ENCODE data around the gene TSC22D1. TPM values are rescaled to one million over a fixed set of nuclear protein-coding genes. Genes with fewer than 3 reads are reported as not detected.

Gene TSC22D1
- total and polyA plus RNA-seq, 2 donors = 191 to 263 TPM

DNA sequence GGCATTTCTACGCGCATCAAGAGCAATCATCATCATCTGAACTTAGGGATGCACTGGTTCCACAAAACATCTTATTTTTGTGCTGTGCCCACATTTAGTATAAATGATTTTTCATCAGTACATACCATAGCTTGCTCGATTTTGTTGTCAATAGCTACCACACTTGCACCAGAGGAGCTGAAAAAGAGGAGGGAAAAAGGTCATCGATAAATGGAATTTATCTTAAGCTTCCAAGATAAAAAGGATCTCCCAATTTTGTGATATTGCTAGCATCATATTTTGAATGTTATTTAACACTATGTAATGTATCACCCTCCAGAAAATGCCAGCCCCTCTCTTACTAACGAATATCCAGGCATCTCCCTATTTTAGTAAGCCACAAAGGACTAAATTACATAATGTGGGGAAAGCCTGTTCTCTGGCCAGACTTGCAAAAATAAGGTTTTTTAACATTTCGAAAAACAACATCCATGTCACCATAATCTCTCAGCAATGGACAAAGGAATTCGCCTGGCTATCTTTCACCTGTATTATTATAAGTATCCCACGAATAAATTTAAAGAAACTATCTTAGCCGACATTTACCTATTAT, 140.1 kb downstream of the TSC22D1 start:
- no peaks in the 10 kb centered on the region for H3K9me3 ChIP-seq (ENCODE audit: control insufficient read depth in 2 of 2, insufficient read depth in 1 of 2, low read length in 1 of 2)
- under 1% methylated on average over 9 of the region's 9 CpGs for WGBS
- no peak for DNase-seq (ENCODE audit: low read depth in 6 of 9, low spot score in 9 of 9)
- no peaks in the 10 kb centered on the region for H3K27me3 ChIP-seq (ENCODE audit: control insufficient read depth in 2 of 2, insufficient read depth in 1 of 2, low read length in 1 of 2)
- peaks cover 10 to 28% of the 10 kb centered on the region in 2 donors for H3K4me1 ChIP-seq (ENCODE audit: control insufficient read depth in 2 of 2, insufficient read depth in 2 of 2, low read length in 2 of 2)
- H3K27ac ChIP-seq (ENCODE audit: low read depth in 1 of 2, low read length in 1 of 2) = peak overlapping the region; percentile 95 to 99
- H3K4me3 ChIP-seq (ENCODE audit: low read length in 2 of 2) = peak overlapping the region; percentile 89 to 95
- H3K36me3 ChIP-seq (ENCODE audit: control insufficient read depth in 2 of 2, insufficient read depth in 2 of 2, low read length in 1 of 2) = peaks cover 7 to 25% of the 10 kb centered on the region in 2 donors

DNA sequence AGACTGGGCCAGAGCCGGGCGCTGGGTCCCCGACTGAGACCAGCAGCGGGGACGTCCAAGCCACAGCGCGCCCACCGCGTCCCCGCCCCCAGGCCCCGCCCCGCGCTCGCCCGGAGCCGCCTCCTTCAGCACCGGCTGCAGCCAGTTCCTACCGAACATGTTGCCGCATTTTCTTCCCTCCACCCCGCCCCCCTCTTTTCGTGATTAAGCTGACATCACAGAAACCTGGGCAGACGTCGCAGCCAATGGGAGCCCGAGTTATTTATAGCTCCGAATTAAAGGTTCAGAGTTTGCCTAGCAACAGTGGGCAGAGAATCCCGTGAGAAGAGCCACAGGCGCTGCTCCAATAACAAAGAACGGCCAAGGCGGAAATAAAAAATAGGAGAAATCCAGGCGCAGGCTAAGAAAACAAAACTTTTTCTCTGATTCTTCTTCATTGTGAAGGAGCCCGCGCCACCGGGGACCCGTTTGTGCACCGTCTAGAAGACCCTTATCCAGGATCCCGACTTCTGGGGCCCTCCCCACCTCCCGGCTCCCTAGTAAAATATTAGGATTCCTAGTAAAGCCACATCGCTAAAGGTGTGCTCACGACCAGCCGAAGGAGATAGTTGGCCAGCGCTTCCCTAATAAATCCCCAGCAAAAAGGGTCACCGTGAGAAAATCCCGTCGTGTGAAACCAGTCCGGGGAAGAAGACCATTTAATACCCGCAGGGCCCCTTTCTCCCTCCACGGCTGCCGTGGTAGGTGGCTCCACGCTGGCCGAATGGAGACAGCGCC, 140.8 kb downstream of the TSC22D1 start:
- Histone ChIP-seq H3K4me1 (ENCODE audit: control insufficient read depth in 2 of 2, insufficient read depth in 2 of 2, low read length in 2 of 2) (peaks cover 10 to 28% of the 10 kb centered on the region in 2 donors), H3K36me3 (ENCODE audit: control insufficient read depth in 2 of 2, insufficient read depth in 2 of 2, low read length in 1 of 2) (peaks cover 7 to 25% of the 10 kb centered on the region in 2 donors), H3K27me3 (ENCODE audit: control insufficient read depth in 2 of 2, insufficient read depth in 1 of 2, low read length in 1 of 2) (no peaks in the 10 kb centered on the region), H3K9me3 (ENCODE audit: control insufficient read depth in 2 of 2, insufficient read depth in 1 of 2, low read length in 1 of 2) (no peaks in the 10 kb centered on the region), H3K4me3 (ENCODE audit: low read length in 2 of 2) (peak overlapping the region; percentile 89 to 95), H3K27ac (ENCODE audit: low read depth in 1 of 2, low read length in 1 of 2) (peak overlapping the region; percentile 95 to 99)
- under 1% methylated on average over 51 of the region's 51 CpGs for WGBS
- DNase-seq (ENCODE audit: low read depth in 6 of 9, low spot score in 9 of 9) = peak; percentile 96 to 100 (median 99)

DNA sequence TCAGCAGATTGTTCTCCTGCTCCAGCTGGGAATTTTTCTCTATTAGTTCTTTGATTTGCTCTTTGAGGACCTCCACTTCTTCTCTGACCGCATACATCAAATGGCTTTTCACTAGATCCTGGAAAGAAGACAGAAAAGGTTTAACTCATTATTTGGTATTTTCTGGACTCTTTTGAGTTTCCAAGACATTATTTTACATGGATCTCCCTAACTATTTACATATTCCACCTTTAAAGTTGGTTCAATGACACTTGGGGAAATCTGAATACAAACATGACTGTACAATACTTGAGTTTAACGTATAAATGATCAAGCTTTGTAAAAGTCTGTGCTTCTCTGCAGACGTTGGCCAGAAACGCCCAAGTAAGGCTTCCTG, 141.4 kb downstream of the TSC22D1 start:
- H3K4me1 ChIP-seq (ENCODE audit: control insufficient read depth in 2 of 2, insufficient read depth in 2 of 2, low read length in 2 of 2) = peaks cover 10 to 28% of the 10 kb centered on the region in 2 donors
- no peaks in the 10 kb centered on the region for H3K27me3 ChIP-seq (ENCODE audit: control insufficient read depth in 2 of 2, insufficient read depth in 1 of 2, low read length in 1 of 2)
- H3K9me3 ChIP-seq (ENCODE audit: control insufficient read depth in 2 of 2, insufficient read depth in 1 of 2, low read length in 1 of 2) = no peaks in the 10 kb centered on the region
- 24% methylated on average over 4 of the region's 4 CpGs for WGBS
- H3K27ac ChIP-seq (ENCODE audit: low read depth in 1 of 2, low read length in 1 of 2) = peak overlapping the region; percentile 77 to 99
- H3K4me3 ChIP-seq (ENCODE audit: low read length in 2 of 2) = peak overlapping the region; percentile 89 to 95
- peaks cover 7 to 25% of the 10 kb centered on the region in 2 donors for H3K36me3 ChIP-seq (ENCODE audit: control insufficient read depth in 2 of 2, insufficient read depth in 2 of 2, low read length in 1 of 2)
- peak in 1 of 9 donors; percentile 14 for DNase-seq (ENCODE audit: low read depth in 6 of 9, low spot score in 9 of 9)

DNA sequence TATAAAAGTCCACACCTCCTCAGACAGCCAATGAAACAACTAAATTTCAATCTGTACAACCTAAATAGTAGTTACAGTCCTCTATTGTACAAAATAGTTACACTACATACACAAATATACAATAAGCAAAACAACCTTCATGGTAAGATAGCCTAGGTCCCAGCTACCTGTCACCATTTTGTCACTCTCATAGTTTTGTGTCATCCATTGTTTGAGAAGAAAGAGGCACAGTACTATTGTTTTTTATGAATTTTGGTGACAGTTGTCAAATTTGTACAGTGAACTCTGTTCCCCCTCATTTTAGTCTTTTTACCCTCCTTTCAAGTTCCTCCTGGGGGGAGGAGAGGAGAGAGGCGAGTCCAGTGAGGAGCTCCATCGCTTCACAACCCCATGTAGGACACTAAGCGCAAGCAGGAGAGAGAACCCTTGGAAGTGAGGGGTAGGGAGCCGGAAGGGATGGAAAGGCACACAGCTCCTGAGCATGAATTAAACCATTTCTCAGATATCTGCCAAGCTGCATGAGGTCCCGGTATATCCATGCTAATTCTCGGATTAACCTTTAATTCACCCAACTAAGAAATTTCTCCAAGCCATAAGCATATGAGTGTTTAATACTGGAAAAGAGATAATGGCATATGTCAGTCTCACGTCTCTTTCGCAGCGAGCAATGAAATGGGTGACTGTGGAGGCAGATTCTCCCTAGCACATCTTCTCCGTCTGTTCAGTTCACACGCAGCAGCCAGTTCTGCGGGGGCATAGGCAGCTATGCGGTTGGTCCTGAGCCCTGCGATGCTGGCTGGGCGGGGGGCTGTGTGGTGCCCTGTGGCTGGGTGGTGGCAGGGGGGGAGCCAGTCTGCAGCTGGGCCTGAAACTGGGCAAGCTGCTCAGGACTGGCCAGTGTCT, 142.0 kb downstream of the TSC22D1 start:
- 95% methylated on average over 15 of the region's 15 CpGs for WGBS
- peak in 2 of 9 donors; percentile 24 to 49 for DNase-seq (ENCODE audit: low read depth in 6 of 9, low spot score in 9 of 9)

DNA sequence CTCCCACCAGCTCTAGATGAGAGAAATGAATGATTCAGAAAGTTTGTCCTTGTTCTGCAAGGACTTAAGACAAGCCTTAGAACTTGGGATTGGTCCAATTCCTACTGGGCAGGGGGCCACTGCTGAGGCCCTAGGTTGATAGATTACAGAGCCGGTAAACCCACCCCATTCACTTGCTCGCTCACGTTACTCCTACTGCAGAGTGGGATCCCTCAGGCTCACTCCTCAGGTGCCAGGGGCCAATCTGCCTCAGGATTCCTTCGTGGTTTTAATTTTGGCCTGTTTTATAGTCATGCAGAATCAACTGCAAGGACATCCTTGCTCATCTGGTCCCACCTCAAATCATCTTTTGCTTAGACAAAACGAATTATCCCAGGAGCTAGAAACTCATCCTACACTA, 143.5 kb downstream of the TSC22D1 start:
- peaks cover 7 to 25% of the 10 kb centered on the region in 2 donors for H3K36me3 ChIP-seq (ENCODE audit: control insufficient read depth in 2 of 2, insufficient read depth in 2 of 2, low read length in 1 of 2)
- H3K4me1 ChIP-seq (ENCODE audit: control insufficient read depth in 2 of 2, insufficient read depth in 2 of 2, low read length in 2 of 2) = peaks cover 10 to 26% of the 10 kb centered on the region in 2 donors
- DNase-seq (ENCODE audit: low read depth in 6 of 9, low spot score in 9 of 9) = peak in 1 of 9 donors; percentile 12
- WGBS = 97% methylated on average over 5 of the region's 5 CpGs
- peak overlapping the region in 1 of 2 donors; percentile 99 for H3K27ac ChIP-seq (ENCODE audit: low read depth in 1 of 2, low read length in 1 of 2)
- no peak overlapping the region for H3K4me3 ChIP-seq (ENCODE audit: low read length in 2 of 2)
- H3K27me3 ChIP-seq (ENCODE audit: control insufficient read depth in 2 of 2, insufficient read depth in 1 of 2, low read length in 1 of 2) = no peaks in the 10 kb centered on the region
- H3K9me3 ChIP-seq (ENCODE audit: control insufficient read depth in 2 of 2, insufficient read depth in 1 of 2, low read length in 1 of 2) = no peaks in the 10 kb centered on the region

More for the DNA sequence above, 142.0 kb downstream of the TSC22D1 start:
- Histone ChIP-seq H3K4me1 (ENCODE audit: control insufficient read depth in 2 of 2, insufficient read depth in 2 of 2, low read length in 2 of 2) (peaks cover 10 to 28% of the 10 kb centered on the region in 2 donors), H3K36me3 (ENCODE audit: control insufficient read depth in 2 of 2, insufficient read depth in 2 of 2, low read length in 1 of 2) (peaks cover 7 to 25% of the 10 kb centered on the region in 2 donors), H3K27ac (ENCODE audit: low read depth in 1 of 2, low read length in 1 of 2) (peak overlapping the region; percentile 77 to 99), H3K9me3 (ENCODE audit: control insufficient read depth in 2 of 2, insufficient read depth in 1 of 2, low read length in 1 of 2) (no peaks in the 10 kb centered on the region), H3K27me3 (ENCODE audit: control insufficient read depth in 2 of 2, insufficient read depth in 1 of 2, low read length in 1 of 2) (no peaks in the 10 kb centered on the region), H3K4me3 (ENCODE audit: low read length in 2 of 2) (peak overlapping the region; percentile 89 to 95)

DNA sequence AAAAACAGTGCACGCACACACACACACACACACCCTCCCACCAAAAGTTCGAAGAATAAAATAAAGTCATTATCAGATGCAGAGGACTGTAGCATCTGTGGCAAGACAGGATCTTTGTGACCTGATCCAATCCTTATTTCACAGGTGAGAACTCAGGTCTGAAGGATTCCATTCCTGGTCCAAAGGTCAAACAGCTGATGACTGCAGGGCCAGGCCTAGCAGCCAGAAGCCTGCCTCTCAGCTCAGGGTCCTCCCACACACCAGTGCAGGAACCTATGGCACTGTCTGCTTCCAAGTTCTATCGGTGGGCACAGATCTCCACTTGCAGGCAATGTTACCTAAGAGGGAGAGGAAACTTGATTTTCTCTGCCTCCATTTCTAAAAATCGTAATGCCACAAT, 145.0 kb downstream of the TSC22D1 start:
- Histone ChIP-seq H3K27me3 (ENCODE audit: control insufficient read depth in 2 of 2, insufficient read depth in 1 of 2, low read length in 1 of 2) (no peaks in the 10 kb centered on the region), H3K9me3 (ENCODE audit: control insufficient read depth in 2 of 2, insufficient read depth in 1 of 2, low read length in 1 of 2) (no peaks in the 10 kb centered on the region), H3K4me1 (ENCODE audit: control insufficient read depth in 2 of 2, insufficient read depth in 2 of 2, low read length in 2 of 2) (peaks cover 8 to 19% of the 10 kb centered on the region in 2 donors), H3K27ac (ENCODE audit: low read depth in 1 of 2, low read length in 1 of 2) (no peak overlapping the region), H3K4me3 (ENCODE audit: low read length in 2 of 2) (no peak overlapping the region), H3K36me3 (ENCODE audit: control insufficient read depth in 2 of 2, insufficient read depth in 2 of 2, low read length in 1 of 2) (peaks cover 7 to 25% of the 10 kb centered on the region in 2 donors)
- WGBS = 95% methylated on average over 4 of the region's 4 CpGs
- DNase-seq (ENCODE audit: low read depth in 6 of 9, low spot score in 9 of 9) = no peak

DNA sequence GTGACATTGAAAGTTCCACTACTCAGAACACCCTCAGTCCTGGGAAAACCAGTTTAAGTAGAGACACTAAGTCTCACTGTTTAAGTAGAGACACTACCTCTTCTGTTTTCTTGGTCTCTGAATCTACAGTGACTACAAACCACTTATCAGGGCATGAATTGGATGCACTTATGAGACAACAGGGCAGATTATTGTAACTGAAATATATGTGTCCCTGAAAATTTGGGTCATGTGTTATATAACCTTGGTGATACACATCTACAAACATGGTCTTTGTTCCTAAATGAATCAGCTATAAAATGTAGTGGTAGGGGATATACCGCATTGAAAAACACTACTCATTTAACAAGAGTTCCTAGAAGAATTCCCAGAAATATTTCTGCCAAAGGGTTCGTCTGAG, 146.8 kb downstream of the TSC22D1 start:
- H3K27me3 ChIP-seq (ENCODE audit: control insufficient read depth in 2 of 2, insufficient read depth in 1 of 2, low read length in 1 of 2) = no peaks in the 10 kb centered on the region
- no peak overlapping the region for H3K27ac ChIP-seq (ENCODE audit: low read depth in 1 of 2, low read length in 1 of 2)
- H3K4me1 ChIP-seq (ENCODE audit: control insufficient read depth in 2 of 2, insufficient read depth in 2 of 2, low read length in 2 of 2) = peaks cover 4 to 21% of the 10 kb centered on the region in 2 donors
- DNase-seq (ENCODE audit: low read depth in 6 of 9, low spot score in 9 of 9) = no peak
- WGBS = 95% methylated on average over 2 of the region's 2 CpGs
- no peak overlapping the region for H3K4me3 ChIP-seq (ENCODE audit: low read length in 2 of 2)
- H3K9me3 ChIP-seq (ENCODE audit: control insufficient read depth in 2 of 2, insufficient read depth in 1 of 2, low read length in 1 of 2) = no peaks in the 10 kb centered on the region
- H3K36me3 ChIP-seq (ENCODE audit: control insufficient read depth in 2 of 2, insufficient read depth in 2 of 2, low read length in 1 of 2) = peaks cover 3 to 19% of the 10 kb centered on the region in 2 donors

DNA sequence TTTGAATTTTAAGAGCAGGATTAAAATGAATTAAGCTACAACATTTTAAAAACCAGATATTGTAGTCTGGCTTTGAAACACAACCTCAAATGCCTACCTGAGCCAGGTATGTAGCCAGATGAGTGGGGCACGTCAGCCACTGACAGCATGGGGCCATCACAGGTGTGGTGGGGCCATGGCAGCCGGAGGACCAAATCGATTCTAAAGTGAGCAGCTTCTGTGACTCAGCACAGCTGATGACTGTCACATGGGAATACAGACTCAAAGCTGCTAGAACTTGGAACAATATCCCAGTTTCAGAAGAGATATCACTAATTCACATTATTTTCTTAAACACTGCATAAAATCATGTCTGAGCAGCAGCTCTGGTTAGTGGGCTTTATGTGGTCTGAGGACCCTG, 149.7 kb downstream of the TSC22D1 start:
- Histone ChIP-seq H3K36me3 (ENCODE audit: control insufficient read depth in 2 of 2, insufficient read depth in 2 of 2, low read length in 1 of 2) (no peaks in the 10 kb centered on the region), H3K27ac (ENCODE audit: low read depth in 1 of 2, low read length in 1 of 2) (no peak overlapping the region), H3K4me3 (ENCODE audit: low read length in 2 of 2) (no peak overlapping the region), H3K27me3 (ENCODE audit: control insufficient read depth in 2 of 2, insufficient read depth in 1 of 2, low read length in 1 of 2) (no peaks in the 10 kb centered on the region), H3K9me3 (ENCODE audit: control insufficient read depth in 2 of 2, insufficient read depth in 1 of 2, low read length in 1 of 2) (no peaks in the 10 kb centered on the region), H3K4me1 (ENCODE audit: control insufficient read depth in 2 of 2, insufficient read depth in 2 of 2, low read length in 2 of 2) (peaks cover 6 to 25% of the 10 kb centered on the region in 2 donors)
- WGBS = 94% methylated on average over 3 of the region's 3 CpGs
- DNase-seq (ENCODE audit: low read depth in 6 of 9, low spot score in 9 of 9) = no peak

DNA sequence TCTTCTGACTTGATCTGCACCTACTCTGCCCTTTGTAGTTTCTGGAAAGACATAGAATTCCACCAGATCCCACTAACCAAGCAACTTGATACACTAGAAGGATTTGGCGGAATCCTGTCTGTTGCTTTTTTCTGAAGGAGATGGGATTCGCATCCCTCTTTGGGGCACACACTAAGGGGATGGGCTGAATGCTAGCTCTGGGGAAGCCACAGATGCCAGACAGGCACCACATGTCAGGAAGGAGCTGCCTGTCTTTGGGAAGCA, 150.4 kb downstream of the TSC22D1 start:
- Histone ChIP-seq H3K27me3 (ENCODE audit: control insufficient read depth in 2 of 2, insufficient read depth in 1 of 2, low read length in 1 of 2) (no peaks in the 10 kb centered on the region), H3K27ac (ENCODE audit: low read depth in 1 of 2, low read length in 1 of 2) (no peak overlapping the region), H3K4me1 (ENCODE audit: control insufficient read depth in 2 of 2, insufficient read depth in 2 of 2, low read length in 2 of 2) (peaks cover 6 to 25% of the 10 kb centered on the region in 2 donors), H3K36me3 (ENCODE audit: control insufficient read depth in 2 of 2, insufficient read depth in 2 of 2, low read length in 1 of 2) (no peaks in the 10 kb centered on the region), H3K4me3 (ENCODE audit: low read length in 2 of 2) (no peak overlapping the region), H3K9me3 (ENCODE audit: control insufficient read depth in 2 of 2, insufficient read depth in 1 of 2, low read length in 1 of 2) (no peaks in the 10 kb centered on the region)
- 99% methylated on average over 2 of the region's 2 CpGs for WGBS
- no peak for DNase-seq (ENCODE audit: low read depth in 6 of 9, low spot score in 9 of 9)
